GM10847 (cell line): Measurements from ENCODE around the gene IL17B.

Experiments used
- POLR2A ChIP-seq: IDR thresholded peaks from 2 replicates; pipeline ENCODE4 v1.6.1; 2011; ENCODE audit not compliant: insufficient read length; ENCODE audit errors: extremely low read depth

IL17B gene

DNA sequence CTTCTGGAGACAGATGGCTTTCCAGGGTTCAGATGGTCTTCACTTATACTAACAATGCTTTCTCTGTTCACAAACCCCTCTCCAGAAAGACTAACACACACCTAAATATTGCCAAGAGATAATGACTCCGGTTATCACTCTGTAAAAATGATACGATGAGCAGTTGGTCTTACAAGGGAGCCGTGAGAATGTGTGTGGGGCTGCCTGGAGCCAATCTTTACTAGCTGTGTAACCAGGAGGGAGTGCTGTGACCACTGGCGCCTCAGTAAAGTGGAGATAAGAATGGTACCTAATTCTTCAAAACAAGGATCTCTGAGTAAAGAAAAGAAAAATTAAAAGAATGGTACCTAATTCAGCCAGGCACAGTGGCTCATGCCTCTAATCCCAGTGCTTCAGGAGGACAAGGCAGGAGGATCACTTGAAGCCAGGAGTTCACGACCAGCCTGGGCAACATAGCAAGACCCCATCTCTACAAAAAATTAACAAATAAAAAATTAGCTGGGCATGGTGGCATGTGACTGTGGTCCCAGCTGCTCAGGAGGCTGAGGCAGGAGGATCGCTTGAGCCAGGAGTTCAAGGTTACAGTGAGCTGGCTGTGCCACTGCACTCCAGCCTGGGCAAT lies 39.9 kb upstream of the IL17B start:
- no peak for TF ChIP-seq POLR2A

DNA sequence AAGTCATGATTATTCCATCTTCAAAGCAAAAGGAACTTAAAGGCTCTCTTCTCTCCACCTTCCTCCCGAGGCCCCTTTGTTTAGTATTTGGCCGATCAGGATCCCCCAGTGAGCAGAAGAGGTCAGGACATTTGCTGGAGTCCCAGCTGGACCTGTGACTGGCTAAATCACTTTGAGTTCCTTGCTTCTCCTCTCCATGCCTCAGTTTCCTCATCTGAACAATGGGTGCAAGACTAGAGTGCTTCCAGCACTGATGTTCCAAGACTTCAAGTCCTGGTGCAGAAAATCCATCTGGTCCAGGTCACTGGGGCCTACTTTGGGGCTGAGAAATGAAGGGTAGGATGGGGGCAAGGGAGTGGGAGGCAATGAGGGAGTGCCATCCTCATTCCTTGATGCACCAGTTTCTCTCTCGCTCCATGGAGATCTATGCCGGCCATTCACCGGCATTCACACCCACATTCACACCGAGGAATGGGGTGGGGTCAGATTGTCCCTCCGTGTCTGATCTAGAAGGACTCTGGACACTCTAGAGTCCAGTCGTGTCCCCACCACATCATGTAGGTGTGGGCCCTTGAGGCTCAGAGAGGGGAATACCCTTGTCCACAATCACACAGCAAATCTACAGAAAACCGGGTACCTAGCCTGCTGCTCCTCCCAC lies 38.7 kb upstream of the IL17B start:
- TF ChIP-seq POLR2A, result no peak

DNA sequence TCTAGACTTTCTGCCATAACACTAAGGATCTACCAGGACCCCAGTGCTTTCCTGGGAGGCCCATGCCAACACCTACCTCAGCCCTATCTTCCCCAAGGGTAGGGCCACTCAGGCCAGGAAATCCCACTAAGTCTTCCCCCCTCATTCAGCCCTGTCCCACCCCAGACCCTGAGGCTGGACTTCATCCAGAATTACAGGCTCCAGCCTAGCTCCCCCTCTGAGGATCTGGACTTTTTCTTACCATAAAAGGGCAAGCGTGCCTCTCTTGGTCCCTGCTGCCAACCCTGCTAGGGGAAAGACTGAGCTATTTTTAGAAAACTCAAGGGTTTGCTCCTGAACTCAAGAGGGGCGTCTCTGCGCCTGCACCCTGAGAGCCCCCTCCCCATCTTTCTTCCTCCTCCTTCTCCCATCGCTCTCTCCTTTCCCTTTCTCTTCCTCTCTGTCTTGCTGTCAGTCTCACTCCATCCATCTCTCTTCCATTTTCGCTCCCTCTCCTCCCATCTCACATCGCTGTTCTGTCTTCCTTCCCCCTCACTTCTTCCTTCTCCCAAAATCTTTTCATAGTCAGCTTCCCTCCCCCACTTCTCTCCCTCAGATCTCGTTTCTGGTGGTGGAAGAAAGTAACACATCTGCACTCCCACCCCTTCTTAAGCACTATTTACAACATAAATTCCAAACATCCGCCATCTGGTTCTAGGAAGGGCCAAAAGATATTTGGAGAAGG lies 38.1 kb upstream of the IL17B start:
- TF ChIP-seq POLR2A, result no peak

DNA sequence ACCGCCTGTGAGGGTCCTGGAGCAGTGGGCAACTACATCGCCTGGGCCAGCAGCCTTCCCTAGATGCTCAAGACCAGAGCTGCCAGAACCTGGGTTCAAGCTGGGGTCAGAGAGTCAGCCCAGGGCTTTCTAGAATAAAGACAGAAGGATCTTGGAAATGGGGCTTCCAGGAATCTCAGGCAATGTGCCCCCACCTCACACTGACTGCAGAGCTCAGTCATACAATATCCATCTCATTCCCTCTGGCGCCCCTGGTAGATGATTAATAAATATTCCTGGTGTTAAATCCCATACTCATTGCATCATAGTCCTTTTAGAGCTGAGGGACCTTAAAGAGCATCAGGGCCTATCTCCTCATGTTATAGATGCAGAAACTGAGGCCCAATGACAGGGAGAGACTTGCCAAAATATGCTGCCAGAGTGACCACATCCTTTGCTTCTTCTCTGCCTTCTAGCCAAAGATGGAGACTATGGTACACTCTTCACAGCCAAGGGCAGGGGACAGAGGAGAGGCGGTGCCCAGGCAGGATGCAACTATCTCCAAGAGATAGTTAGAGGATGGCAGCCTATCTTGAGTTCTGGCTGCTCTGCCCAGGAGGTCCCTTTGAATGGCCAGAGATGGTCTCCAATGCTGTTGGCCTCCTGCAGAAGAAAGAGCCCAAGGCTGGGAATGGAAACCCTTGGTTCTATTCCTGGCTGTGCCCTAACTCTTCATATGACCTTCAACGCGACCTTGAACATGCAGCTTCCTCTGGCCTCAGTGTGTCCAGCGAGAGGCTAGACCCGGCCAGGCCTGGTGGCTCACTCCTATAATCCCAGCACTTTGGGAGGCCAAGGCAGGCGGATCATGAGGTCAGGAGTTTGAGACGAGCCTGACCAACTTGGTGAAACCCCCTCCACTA lies 36.2 kb upstream of the IL17B start:
- no peak for TF ChIP-seq POLR2A

DNA sequence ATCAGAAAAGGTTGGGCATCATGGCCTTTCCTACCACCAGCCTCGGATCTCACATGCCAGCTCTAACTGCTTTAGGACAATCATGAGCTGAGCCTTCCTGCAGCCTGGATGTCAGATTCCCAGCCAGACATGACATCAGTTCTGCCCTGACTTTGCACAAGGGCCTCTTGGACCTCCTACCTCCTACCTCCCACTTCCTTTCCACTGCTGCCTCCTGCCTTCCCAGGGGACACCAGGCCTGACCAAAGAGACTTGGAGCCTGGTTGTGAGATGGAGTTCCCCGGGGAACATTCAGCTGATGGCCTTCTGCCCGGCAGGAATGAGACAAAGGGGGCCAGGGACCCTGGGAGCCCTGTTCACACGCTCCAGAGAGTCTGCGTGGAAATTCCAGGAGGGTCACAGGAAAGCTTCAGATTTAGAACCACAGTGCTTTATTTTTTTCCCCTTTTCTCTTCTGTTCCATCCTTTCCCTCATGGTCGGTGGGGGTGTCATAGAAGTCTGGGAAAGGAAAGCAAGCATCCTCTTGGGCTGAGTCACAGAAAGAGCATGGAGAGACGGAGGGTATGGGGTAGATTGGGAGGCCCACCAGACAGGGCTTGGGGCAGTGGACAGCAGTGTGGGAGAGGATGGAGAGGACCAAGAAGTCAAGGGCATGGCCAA lies 35.4 kb upstream of the IL17B start:
- no peak for TF ChIP-seq POLR2A

DNA sequence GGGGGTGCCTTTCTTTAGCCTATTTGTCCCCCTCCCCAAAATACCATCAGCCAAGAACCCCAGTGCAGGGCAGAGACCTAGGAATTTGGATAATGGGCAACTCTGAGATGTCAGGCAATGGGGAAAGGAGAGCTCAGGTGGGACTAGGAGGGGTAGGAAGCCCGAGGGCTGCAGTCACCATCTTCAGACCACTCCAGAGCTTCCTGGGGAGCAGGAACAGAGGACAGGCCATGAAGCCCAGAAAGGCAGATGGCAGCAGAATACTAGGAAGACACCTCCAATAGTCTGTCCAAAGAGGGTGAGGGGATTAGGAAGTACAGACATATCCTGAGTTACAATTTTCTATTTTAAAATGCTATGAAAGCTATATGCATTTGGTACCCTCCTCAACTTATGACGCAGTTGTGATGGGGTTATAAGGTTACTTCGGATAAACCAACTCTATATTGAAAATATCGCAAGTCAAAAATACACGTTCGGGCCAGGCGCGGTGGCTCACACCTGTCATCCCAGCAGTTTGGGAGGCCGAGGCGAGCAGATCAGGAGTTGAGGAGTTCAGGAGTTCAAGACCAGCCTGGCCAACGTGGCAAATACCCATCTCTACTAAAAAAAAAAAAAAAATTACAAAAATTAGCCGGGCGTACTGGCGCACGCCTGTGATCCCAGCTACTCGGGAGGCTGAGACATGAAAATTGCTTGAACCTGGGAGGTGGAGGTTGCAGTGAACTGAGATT lies 34.6 kb upstream of the IL17B start:
- no peak for TF ChIP-seq POLR2A

DNA sequence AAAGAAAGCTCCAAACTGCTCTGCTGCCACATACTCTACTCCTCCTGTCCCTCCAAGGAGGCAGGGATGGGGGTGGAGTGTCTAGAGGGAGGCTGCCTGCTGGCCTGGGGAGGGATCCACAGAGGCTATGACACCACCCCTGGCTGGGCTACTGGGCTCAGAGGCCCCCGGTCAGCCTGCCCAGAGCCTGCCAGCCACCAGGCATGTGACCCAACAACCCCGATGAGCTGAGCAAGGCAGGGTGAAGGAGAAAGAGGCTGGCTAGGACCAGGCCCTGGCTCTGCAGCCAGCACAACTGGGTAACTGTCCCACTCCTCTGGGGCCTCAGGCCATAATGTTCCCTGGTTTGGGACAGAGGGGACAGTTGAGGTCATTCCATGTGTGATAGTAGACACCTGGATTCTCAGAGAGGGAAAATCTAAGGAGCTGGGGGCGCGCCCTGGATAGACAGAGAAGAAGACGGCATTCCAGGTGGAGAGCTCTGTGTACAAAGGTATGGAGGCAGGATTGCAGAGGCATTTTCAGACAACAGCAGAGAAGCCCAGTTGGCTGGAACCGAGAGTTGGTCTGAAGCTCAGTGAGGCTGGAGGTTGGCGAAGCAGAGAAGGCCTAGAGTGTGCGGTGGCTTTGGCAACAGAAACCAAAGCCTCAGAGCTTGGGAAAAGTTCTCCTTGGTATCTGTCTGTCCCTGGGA lies 33.8 kb upstream of the IL17B start:
- no peak for TF ChIP-seq POLR2A

DNA sequence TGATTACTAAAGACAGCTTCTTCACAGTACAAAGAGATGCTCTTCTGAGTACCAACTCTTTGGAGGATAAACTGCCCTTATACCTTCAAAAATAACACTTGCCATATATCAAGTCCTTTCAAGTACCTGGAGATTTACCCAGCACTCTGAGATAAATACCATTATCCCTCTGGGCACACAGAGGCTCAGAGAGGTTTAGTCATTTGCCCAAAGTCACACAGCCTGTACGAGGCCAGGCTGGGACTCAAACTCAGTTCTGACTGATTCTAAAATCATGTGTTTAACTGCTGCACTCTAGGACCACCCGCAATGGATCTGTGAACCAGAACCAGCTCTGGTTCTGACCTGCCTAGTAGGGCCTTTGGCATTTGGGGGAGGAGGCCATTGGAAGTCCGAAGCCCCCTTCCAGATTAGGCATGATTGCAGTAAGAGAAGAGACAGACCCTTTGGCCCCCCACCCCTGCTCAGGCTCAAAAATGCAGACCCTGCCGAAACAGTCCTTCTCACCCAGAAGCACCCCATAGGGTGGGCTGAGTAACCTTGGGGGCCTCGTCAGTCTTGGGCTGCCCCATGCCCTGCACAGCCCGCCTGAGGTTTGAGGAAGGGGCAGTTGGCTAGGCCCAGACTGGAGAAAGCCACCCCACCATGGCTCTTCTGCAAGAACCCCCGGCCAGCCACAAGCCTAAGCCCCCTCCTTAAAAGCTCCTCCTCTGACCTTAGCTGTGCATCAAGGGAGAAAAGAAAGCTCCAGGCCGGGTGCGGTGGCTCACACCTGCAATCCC lies 32.8 kb upstream of the IL17B start:
- TF ChIP-seq POLR2A, result no peak

DNA sequence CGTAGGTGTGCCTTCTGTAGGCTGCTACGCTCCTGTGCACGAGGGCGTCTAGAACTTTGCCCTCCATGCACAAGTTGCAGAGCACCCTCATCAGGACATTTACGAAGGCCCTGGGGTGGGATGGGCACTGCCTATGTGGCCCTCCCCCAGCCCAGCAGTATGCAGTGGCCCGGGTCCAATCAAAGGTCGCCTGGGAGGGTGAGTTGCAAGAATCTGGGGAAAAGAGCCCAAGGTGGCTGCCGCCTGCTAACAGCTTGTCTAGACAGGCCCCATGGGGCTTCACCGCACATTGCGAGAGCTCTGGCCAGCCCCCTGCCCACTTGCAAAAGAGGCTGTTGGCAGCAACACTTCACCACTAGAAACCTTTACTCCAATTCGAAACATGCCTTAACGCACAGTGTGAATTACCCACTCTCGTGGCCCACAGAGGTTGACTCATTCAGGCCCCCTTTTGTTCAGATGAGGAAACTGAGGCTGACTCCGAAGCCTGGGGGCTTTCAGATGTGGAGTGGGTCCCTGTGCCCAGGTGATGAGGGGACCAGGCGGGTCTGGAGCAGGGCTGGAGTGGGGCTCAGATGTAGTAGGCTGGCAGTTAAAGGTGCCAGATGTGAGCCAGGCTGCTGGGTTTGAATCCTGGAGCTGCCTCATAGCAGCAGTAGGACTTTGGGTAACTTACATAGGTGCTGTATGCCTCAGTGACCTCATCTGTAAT lies 31.8 kb upstream of the IL17B start:
- TF ChIP-seq POLR2A, result no peak

DNA sequence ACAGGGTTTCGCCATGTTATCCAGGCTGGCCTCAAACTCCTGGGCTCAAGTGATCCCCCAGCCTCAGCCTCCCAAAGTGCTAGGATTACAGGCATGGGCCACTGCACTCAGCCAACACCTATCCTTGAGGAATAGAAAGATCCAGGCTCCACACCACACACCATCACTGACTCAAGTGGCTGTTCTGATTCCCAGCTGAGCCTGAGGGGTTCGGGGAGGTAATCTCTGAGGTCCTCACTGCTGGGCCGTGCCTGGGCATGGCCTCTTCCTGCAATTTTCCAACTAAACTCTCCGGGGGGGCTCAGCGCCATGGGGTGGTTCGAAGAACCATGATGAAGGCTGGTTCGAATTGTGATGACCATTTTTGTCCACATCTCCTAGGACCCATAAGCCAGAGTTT lies 31.0 kb upstream of the IL17B start:
- TF ChIP-seq POLR2A, result no peak

DNA sequence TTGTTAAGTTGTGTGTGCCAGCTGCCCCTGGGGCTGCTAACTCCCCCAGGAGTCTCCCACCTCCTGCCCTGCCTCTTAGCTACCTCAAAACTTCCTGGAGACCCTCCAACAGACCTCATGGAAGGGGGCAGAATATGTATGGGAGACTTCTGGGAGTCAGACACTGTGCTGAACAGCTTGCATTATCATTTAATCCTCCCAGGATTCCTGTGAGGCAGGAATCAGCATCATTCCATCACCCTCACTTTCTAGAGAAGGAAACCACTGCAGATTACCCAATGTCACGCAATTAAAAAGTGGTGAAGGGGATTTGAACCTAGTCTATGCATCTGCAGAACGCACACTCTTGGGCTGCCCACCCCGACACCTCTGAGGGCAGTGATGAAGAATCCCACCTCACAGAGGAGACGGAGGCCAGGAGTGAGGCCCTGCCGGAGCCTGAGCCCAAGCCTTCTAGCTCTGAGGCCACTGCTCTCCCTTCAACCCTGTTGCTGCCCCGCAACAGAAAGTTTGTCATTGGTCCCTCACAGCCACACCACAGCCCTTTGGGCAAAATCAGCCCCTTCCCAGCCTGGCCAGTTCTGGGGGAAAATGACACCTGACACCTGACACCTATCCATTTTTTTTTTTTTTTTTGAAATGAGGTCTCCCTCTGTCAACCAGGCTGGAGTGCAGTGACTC lies 30.3 kb upstream of the IL17B start:
- TF ChIP-seq POLR2A, result no peak
